H9 (cell line): ENCODE data around the gene SERPINA9. TPM values are rescaled to one million over a fixed set of nuclear protein-coding genes. Genes with fewer than 3 reads are reported as not detected.

Experiments
- DNase-seq: peaks from one replicate; pipeline ENCODE4 v3.0.0-alpha.2; 2017
- H2AFZ ChIP-seq: one replicate; pipeline ENCODE4 v1.6.1; 2013; ENCODE audit warnings: mild to moderate bottlenecking, low read length, control low read depth, moderate library complexity
- H2AK5ac ChIP-seq: 2 replicates; pipeline ENCODE4 v1.6.1; 2013; ENCODE audit warnings: low read length, control low read depth, mixed read lengths; ENCODE audit not compliant: insufficient read length
- H2BK120ac ChIP-seq: one replicate; pipeline ENCODE4 v1.6.1; 2013; ENCODE audit warnings: low read depth, mild to moderate bottlenecking, low read length, control low read depth, inconsistent platforms; ENCODE audit not compliant: poor library complexity, severe bottlenecking
- H2BK12ac ChIP-seq: 2 replicates; pipeline ENCODE4 v1.6.1; 2013; ENCODE audit warnings: low read length, control low read depth, mixed read lengths, low read depth; ENCODE audit not compliant: insufficient read length
- H2BK15ac ChIP-seq: 2 replicates; pipeline ENCODE4 v1.6.1; 2013; ENCODE audit warnings: low read depth, low read length, control low read depth
- H2BK20ac ChIP-seq: one replicate; pipeline ENCODE4 v1.6.1; 2013; ENCODE audit warnings: low read depth, mild to moderate bottlenecking, low read length, control low read depth, inconsistent platforms; ENCODE audit not compliant: poor library complexity, severe bottlenecking
- H2BK5ac ChIP-seq: 2 replicates; pipeline ENCODE4 v1.6.1; 2013; ENCODE audit warnings: low read length, control low read depth, mixed read lengths; ENCODE audit not compliant: insufficient read length
- H3K14ac ChIP-seq: 2 replicates; pipeline ENCODE4 v1.6.1; 2013; ENCODE audit warnings: low read length, control low read depth; ENCODE audit not compliant: insufficient read depth
- H3K18ac ChIP-seq: 2 replicates; pipeline ENCODE4 v1.6.1; 2013; ENCODE audit warnings: low read depth, mild to moderate bottlenecking, mixed read lengths, low read length, control low read depth; ENCODE audit not compliant: insufficient read length
- H3K23ac ChIP-seq: 2 replicates; pipeline ENCODE4 v1.6.1; 2013; ENCODE audit warnings: low read length, control low read depth, mixed read lengths, low read depth; ENCODE audit not compliant: insufficient read length
- H3K23me2 ChIP-seq: 2 replicates; pipeline ENCODE4 v1.6.1; 2013; ENCODE audit warnings: low read depth, mild to moderate bottlenecking, mixed read lengths, low read length, control low read depth; ENCODE audit not compliant: insufficient read length, poor library complexity, severe bottlenecking
- H3K27ac ChIP-seq: 2 replicates; pipeline ENCODE4 v1.5.1; 2013; ENCODE audit warnings: low read length, control low read depth, mixed read lengths, low read depth; ENCODE audit not compliant: insufficient read length
- H3K27me3 ChIP-seq: 2 replicates; pipeline ENCODE4 v1.6.1; 2013; ENCODE audit warnings: low read length, control low read depth, inconsistent platforms; ENCODE audit not compliant: insufficient read depth
- H3K4ac ChIP-seq: 2 replicates; pipeline ENCODE4 v1.6.1; 2013; ENCODE audit warnings: low read depth, mild to moderate bottlenecking, control low read depth, inconsistent platforms, low read length, moderate library complexity
- H3K4me1 ChIP-seq: 2 replicates; pipeline ENCODE4 v1.6.1; 2013; ENCODE audit warnings: low read length, control low read depth, inconsistent platforms; ENCODE audit not compliant: insufficient read depth
- H3K4me2 ChIP-seq: 2 replicates; pipeline ENCODE4 v1.6.1; 2013; ENCODE audit warnings: low read length, control low read depth, mixed read lengths; ENCODE audit not compliant: insufficient read length, insufficient read depth
- H3K56ac ChIP-seq: 2 replicates; pipeline ENCODE4 v1.6.1; 2013; ENCODE audit warnings: low read depth, mild to moderate bottlenecking, mixed read lengths, low read length, control low read depth; ENCODE audit not compliant: insufficient read length
- H3K79me1 ChIP-seq: 2 replicates; pipeline ENCODE4 v1.6.1; 2013; ENCODE audit warnings: low read depth, mild to moderate bottlenecking, moderate library complexity, low read length, control low read depth, inconsistent platforms; ENCODE audit not compliant: insufficient read depth, poor library complexity, severe bottlenecking
- H3K79me2 ChIP-seq: 2 replicates; pipeline ENCODE4 v1.6.1; 2013; ENCODE audit warnings: low read length, control low read depth, inconsistent platforms; ENCODE audit not compliant: insufficient read depth
- H3K9ac ChIP-seq: 2 replicates; pipeline ENCODE4 v1.6.1; 2013; ENCODE audit warnings: low read length, control low read depth, mixed read lengths; ENCODE audit not compliant: insufficient read length; ENCODE audit errors: extremely low read depth
- H3K9me3 ChIP-seq: one replicate; pipeline ENCODE4 v1.6.1; 2013; ENCODE audit warnings: low read depth, low read length, inconsistent platforms; ENCODE audit not compliant: control insufficient read depth
- H3T11ph ChIP-seq: one replicate; pipeline ENCODE4 v1.6.1; 2013; ENCODE audit warnings: mild to moderate bottlenecking, low read length, control low read depth, inconsistent platforms
- H4K20me1 ChIP-seq: one replicate; pipeline ENCODE4 v1.6.1; 2013; ENCODE audit not compliant: control insufficient read depth, insufficient read length, insufficient read depth
- H4K5ac ChIP-seq: 2 replicates; pipeline ENCODE4 v1.6.1; 2013; ENCODE audit warnings: low read depth, mild to moderate bottlenecking, mixed read lengths, low read length, control low read depth; ENCODE audit not compliant: insufficient read length
- H4K8ac ChIP-seq: replicated peaks from 2 replicates; pipeline ENCODE4 v1.6.1; 2013; ENCODE audit warnings: low read length, control low read depth, mixed read lengths, low read depth; ENCODE audit not compliant: insufficient read length
- H4K91ac ChIP-seq: 2 replicates; pipeline ENCODE4 v1.6.1; 2013; ENCODE audit warnings: low read depth, mild to moderate bottlenecking, moderate library complexity, mixed read lengths, low read length, control low read depth; ENCODE audit not compliant: insufficient read length
- H3K27ac Mint-ChIP-seq, 3 experiments: 2 replicates in 2 of 3; 3 replicates in 1 of 3; pipeline ENCODE4 v1.8.0; 2020 to 2021; ENCODE audit warnings: mixed read lengths in 3 of 3, mild to moderate bottlenecking in 1 of 3, moderate library complexity in 1 of 3
- H3K27me3 Mint-ChIP-seq: 2 replicates; pipeline ENCODE4 v1.8.0; 2021; ENCODE audit warnings: low read depth, mild to moderate bottlenecking, moderate library complexity, mixed read lengths
- H3K36me3 Mint-ChIP-seq, 3 experiments: 2 replicates in 2 of 3; 3 replicates in 1 of 3; pipeline ENCODE4 v1.8.0; 2020 to 2021; ENCODE audit warnings: low read depth in 3 of 3, mixed read lengths in 3 of 3; ENCODE audit not compliant: insufficient read depth in 1 of 3
- H3K4me1 Mint-ChIP-seq, 2 experiments: 2 replicates each; pipeline ENCODE4 v1.8.0; 2020; ENCODE audit warnings: mixed read lengths in 2 of 2
- H3K4me3 Mint-ChIP-seq, 2 experiments: 2 replicates in 1 of 2; 3 replicates in 1 of 2; pipeline ENCODE4 v1.8.0; 2020 to 2021; ENCODE audit warnings: mild to moderate bottlenecking in 2 of 2, mixed read lengths in 2 of 2, moderate library complexity in 1 of 2
- H3K9me3 Mint-ChIP-seq, 2 experiments: 2 replicates in 1 of 2; 3 replicates in 1 of 2; pipeline ENCODE4 v1.8.0; 2020; ENCODE audit warnings: mild to moderate bottlenecking in 2 of 2, mixed read lengths in 2 of 2, moderate library complexity in 1 of 2
- CTCF ChIP-seq: fragments of 200-600 bp; sonication (generic); conservative IDR thresholded peaks from 3 replicates; pipeline ENCODE4 v1.8.0; 2021; ENCODE audit warnings: antibody characterized with exemption, mild to moderate bottlenecking
- WGBS: extraction: QIAGEN DNeasy Blood & Tissue Kit; methylation state at CpG from one replicate; pipeline ENCODE4 v1.1.7; 2013; ENCODE audit warnings: missing lambda C conversion rate, low lambda C conversion rate, mixed read lengths; ENCODE audit not compliant: insufficient read length; ENCODE audit errors: extremely low coverage; 5-methylcytosine and 5-hydroxymethylcytosine counted together
- total RNA-seq: library from RNA; stranded (reverse); gene quantifications from 2 replicates; pipeline ENCODE4 v1.2.1, GENCODE V29; 2021

SERPINA9 gene
- total RNA-seq, 1 experiment from 2014 or later = not detected

GRCh38 chr14:94426526-94426925 lies 49.5 kb downstream of the SERPINA9 start:
- no peak overlapping the region for H2AK5ac ChIP-seq
- H2BK5ac ChIP-seq = no peak overlapping the region
- no peak overlapping the region for H3K27ac Mint-ChIP-seq
- H2BK15ac ChIP-seq = no peak overlapping the region
- no peak overlapping the region for H3K27ac ChIP-seq
- H4K20me1 ChIP-seq = no peaks in the 10 kb centered on the region
- TF ChIP-seq CTCF = no peak
- no peaks in the 10 kb centered on the region for H3K79me2 ChIP-seq
- peaks cover 2 to 3% of the 10 kb centered on the region in 2 experiments for H3K4me1 Mint-ChIP-seq
- no peak overlapping the region for H2BK20ac ChIP-seq
- H3K79me1 ChIP-seq = no peaks in the 10 kb centered on the region
- no peaks in the 10 kb centered on the region for H3K27me3 ChIP-seq
- no peak overlapping the region for H3T11ph ChIP-seq
- no peak overlapping the region for H4K91ac ChIP-seq
- no peaks in the 10 kb centered on the region for H3K9me3 ChIP-seq
- no peak overlapping the region for H3K4me2 ChIP-seq
- no peak overlapping the region for H2BK12ac ChIP-seq
- peaks cover 1% of the 10 kb centered on the region for H3K27me3 Mint-ChIP-seq
- WGBS = no CpG with 5 or more reads among the region's 4 CpGs
- no peak overlapping the region for H2BK120ac ChIP-seq
- H3K9ac ChIP-seq = no peak overlapping the region
- H3K4me3 Mint-ChIP-seq = no peak overlapping the region
- no peaks in the 10 kb centered on the region for H3K23me2 ChIP-seq
- H3K36me3 Mint-ChIP-seq = peaks cover 0 to 4% (median 0%) of the 10 kb centered on the region in 3 experiments; a peak in 1 of 7 replicates
- no peak overlapping the region for H3K56ac ChIP-seq
- peaks cover 3 to 9% of the 10 kb centered on the region in 2 experiments; a peak in 2 of 5 replicates for H3K9me3 Mint-ChIP-seq
- no peak overlapping the region for H4K8ac ChIP-seq
- no peak overlapping the region for H3K14ac ChIP-seq
- no peak overlapping the region for H2AFZ ChIP-seq
- H3K4ac ChIP-seq = no peak overlapping the region
- H4K5ac ChIP-seq = no peak overlapping the region
- H3K18ac ChIP-seq = no peak overlapping the region
- no peak overlapping the region for H3K23ac ChIP-seq
- DNase-seq = no peak
- H3K4me1 ChIP-seq = no peaks in the 10 kb centered on the region
